Uterus (tissue), 4 donors: ENCODE data around the gene MCTP1. TPM values are rescaled to one million over a fixed set of nuclear protein-coding genes. Genes with fewer than 3 reads are reported as not detected.

ENCODE experiments used
- DNase-seq, 2 donors: peaks; one replicate each; pipeline ENCODE4 v3.0.0-alpha.2; 2019 to 2020
- H3K27ac ChIP-seq, 2 donors: fragments of 200-600 bp; sonication (generic); 1 replicate in 1 of 2; 2 replicates in 1 of 2; pipeline ENCODE4 v1.5.1; 2016 to 2018
- H3K27me3 ChIP-seq, 2 donors: fragments of 200-600 bp; sonication (generic); one replicate each; pipeline ENCODE4 v1.5.1; 2018 to 2019; ENCODE audit warnings: control low read depth in 1 of 2
- H3K36me3 ChIP-seq, 2 donors: fragments of 200-600 bp; sonication (generic); one replicate each; pipeline ENCODE4 v1.5.1; 2019; ENCODE audit warnings: control low read depth in 1 of 2
- H3K4me1 ChIP-seq, 2 donors: fragments of 200-600 bp; sonication (generic); one replicate each; pipeline ENCODE4 v1.5.1; 2018 to 2019; ENCODE audit warnings: control low read depth in 1 of 2
- H3K4me3 ChIP-seq, 2 donors: fragments of 200-600 bp; sonication (generic); 1 replicate in 1 of 2; 2 replicates in 1 of 2; pipeline ENCODE4 v1.5.1; 2018 to 2019; ENCODE audit warnings: mild to moderate bottlenecking in 1 of 2
- H3K9me3 ChIP-seq, 2 donors: fragments of 200-600 bp; sonication (generic); one replicate each; pipeline ENCODE4 v1.5.1; 2019; ENCODE audit warnings: control low read depth in 1 of 2
- CTCF ChIP-seq, 4 experiments: fragments of 200-600 bp in 2 of 4; fragments of 450-650 bp in 2 of 4; sonication (generic) in 2 of 4; IDR thresholded peaks; one replicate each; pipeline ENCODE4 v1.5.1; 2016 to 2019; ENCODE audit warnings: antibody characterized with exemption in 4 of 4, mild to moderate bottlenecking in 2 of 4, moderate library complexity in 1 of 4
- POLR2A ChIP-seq, 2 donors: fragments of 450-650 bp; IDR thresholded peaks; one replicate each; pipeline ENCODE4 v1.6.1; 2016; ENCODE audit warnings: antibody characterized with exemption in 2 of 2, mild to moderate bottlenecking in 1 of 2, moderate library complexity in 1 of 2
- intact Hi-C: fragments of 100-400 bp; cut with DNase I; formaldehyde crosslinking; loops from one replicate; pipeline ENCODE4 v1.15.1; 2023; ENCODE audit warnings: low total_unique reads
- total RNA-seq, 4 donors: library from RNA; depleted of rRNA in 3 of 4; stranded (reverse); fragments of >200 nt in 3 of 4; gene quantifications; one replicate each; pipeline versions ENCODE4 v1.1.0 to v1.2.4, GENCODE V29; 2014 to 2023
- donor health status: DM: yes; HTN: yes; CAD: no.

The MCTP1 gene
- total RNA-seq, 4 donors from 2014 or later = 25.3 to 114 (median 27.6) TPM

- Histone ChIP-seq H3K27me3 (no peaks in the 10 kb centered on the region), H3K27ac (no peak overlapping the region), H3K4me1 (no peaks in the 10 kb centered on the region), H3K9me3 (no peaks in the 10 kb centered on the region), H3K36me3 (no peaks in the 10 kb centered on the region), H3K4me3 (no peak overlapping the region)
- TF ChIP-seq CTCF (IDR thresholded peaks at IDR 0.05) = no peak
- no peak for TF ChIP-seq POLR2A (IDR thresholded peaks at IDR 0.05)
- no peak for DNase-seq
- intact Hi-C loops = no loop called here
Measured at GRCh38 chr5:95057615-95058014, 227.3 kb downstream of the MCTP1 start.

- H3K36me3 ChIP-seq = no peaks in the 10 kb centered on the region
- TF ChIP-seq POLR2A (IDR thresholded peaks at IDR 0.05) (no peak), CTCF (IDR thresholded peaks at IDR 0.05) (no peak)
- intact Hi-C loops = no loop called here
- no peak for DNase-seq
- H3K27ac ChIP-seq = no peak overlapping the region
- H3K4me1 ChIP-seq = no peaks in the 10 kb centered on the region
- H3K9me3 ChIP-seq = no peaks in the 10 kb centered on the region
- no peaks in the 10 kb centered on the region for H3K27me3 ChIP-seq
- H3K4me3 ChIP-seq = no peak overlapping the region
Measured at GRCh38 chr5:95053253-95053652, 231.6 kb downstream of the MCTP1 start.

- Histone ChIP-seq H3K27me3 (no peaks in the 10 kb centered on the region), H3K27ac (no peak overlapping the region), H3K4me1 (no peaks in the 10 kb centered on the region), H3K4me3 (no peak overlapping the region), H3K36me3 (no peaks in the 10 kb centered on the region), H3K9me3 (no peaks in the 10 kb centered on the region)
- no peak for DNase-seq
- TF ChIP-seq CTCF (IDR thresholded peaks at IDR 0.05) (no peak), POLR2A (IDR thresholded peaks at IDR 0.05) (no peak)
- intact Hi-C loops = no loop called here
Measured at GRCh38 chr5:95050708-95051107, 234.2 kb downstream of the MCTP1 start.

DNA sequence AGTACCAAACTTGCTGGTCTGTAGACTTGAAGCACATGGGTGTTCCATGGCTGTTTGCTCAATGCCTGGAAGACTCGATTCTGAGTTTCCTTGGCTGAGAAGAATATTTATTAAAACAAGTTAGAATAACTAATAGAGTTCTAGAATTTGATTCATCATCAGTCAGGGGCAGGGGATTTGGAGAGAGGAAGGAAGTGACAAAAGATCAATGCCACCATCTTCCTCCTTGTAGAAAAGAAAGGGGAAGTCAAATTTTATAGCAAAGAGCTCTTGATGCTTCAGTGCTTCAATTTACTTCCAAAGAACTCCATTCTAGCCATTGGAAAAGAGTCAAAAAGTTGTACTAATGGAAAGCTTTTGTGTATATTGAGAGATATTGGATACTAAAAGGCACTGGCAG lies 236.3 kb downstream of the MCTP1 start:
- intact Hi-C loops = no loop called here
- Histone ChIP-seq H3K4me3 (no peak overlapping the region), H3K36me3 (no peaks in the 10 kb centered on the region), H3K9me3 (no peaks in the 10 kb centered on the region), H3K27me3 (no peaks in the 10 kb centered on the region), H3K27ac (no peak overlapping the region), H3K4me1 (no peaks in the 10 kb centered on the region)
- DNase-seq = no peak
- no peak for TF ChIP-seq POLR2A (IDR thresholded peaks at IDR 0.05)
- no peak for TF ChIP-seq CTCF (IDR thresholded peaks at IDR 0.05)

DNA sequence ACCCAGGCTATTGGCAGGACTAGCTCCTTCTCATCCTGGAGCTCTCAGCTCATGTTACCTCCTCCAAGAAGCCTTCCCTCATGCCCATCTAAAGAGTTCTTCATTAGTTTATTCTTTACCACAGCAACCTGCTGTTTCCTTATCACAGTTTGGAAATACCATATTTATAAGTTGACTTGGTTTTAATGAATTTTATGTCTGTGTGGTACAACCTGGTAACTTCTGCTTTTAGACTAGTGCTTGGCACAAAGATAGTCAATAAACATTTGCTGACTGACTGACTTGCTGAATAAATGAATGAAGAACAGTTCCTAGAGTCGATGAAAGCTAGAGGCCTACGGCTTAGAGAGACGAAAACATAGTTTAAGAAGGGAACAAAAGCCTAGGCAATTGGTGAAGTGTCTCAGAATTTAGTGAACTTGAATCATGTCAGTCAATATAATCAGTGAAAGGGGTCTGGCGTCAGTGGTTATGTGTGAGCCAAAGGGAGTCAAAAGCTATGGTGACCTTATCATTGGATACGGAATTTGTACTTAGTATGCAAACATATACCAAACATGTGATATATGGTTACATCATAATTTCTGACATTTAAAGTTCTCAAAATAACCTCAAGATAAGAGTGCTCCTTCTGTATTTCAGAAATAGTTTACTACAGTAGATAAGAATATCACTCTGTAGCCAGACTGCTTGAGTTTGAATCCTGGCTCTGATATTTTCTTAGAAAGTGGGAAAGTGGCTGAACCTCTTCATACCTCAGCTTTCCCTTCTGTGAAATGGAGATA lies 239.5 kb downstream of the MCTP1 start:
- TF ChIP-seq CTCF (IDR thresholded peaks at IDR 0.05) (no peak), POLR2A (IDR thresholded peaks at IDR 0.05) (no peak)
- intact Hi-C loops = no loop called here
- no peaks in the 10 kb centered on the region for H3K4me1 ChIP-seq
- H3K27ac ChIP-seq = no peak overlapping the region
- no peaks in the 10 kb centered on the region for H3K9me3 ChIP-seq
- H3K27me3 ChIP-seq = no peaks in the 10 kb centered on the region
- no peaks in the 10 kb centered on the region for H3K36me3 ChIP-seq
- DNase-seq = no peak
- H3K4me3 ChIP-seq = no peak overlapping the region
